IPS-15b (cell line): ENCODE results near the gene LRRN3.

Experiments
- H3K27me3 ChIP-seq: one replicate; pipeline ENCODE4 v1.6.1; 2013; ENCODE audit warnings: low read length; ENCODE audit not compliant: control insufficient read depth, insufficient read depth
- H3K36me3 ChIP-seq: one replicate; pipeline ENCODE4 v1.6.1; 2013; ENCODE audit warnings: low read length; ENCODE audit not compliant: control insufficient read depth, insufficient read depth
- H3K4me1 ChIP-seq: one replicate; pipeline ENCODE4 v1.6.1; 2013; ENCODE audit warnings: mild to moderate bottlenecking, low read length; ENCODE audit not compliant: control insufficient read depth, insufficient read depth
- H3K4me3 ChIP-seq: one replicate; pipeline ENCODE4 v1.5.1; 2013; ENCODE audit warnings: low read depth, low read length
- H3K9ac ChIP-seq: one replicate; pipeline ENCODE4 v1.6.1; 2013; ENCODE audit warnings: low read depth, mild to moderate bottlenecking, low read length
- H3K9me3 ChIP-seq: one replicate; pipeline ENCODE4 v1.6.1; 2013; ENCODE audit warnings: mild to moderate bottlenecking, low read length; ENCODE audit not compliant: control insufficient read depth, insufficient read depth

The LRRN3 gene

GRCh38 chr7:111174510-111174909, 83.6 kb downstream of the LRRN3 start:
- Histone ChIP-seq H3K27me3 (no peaks in the 10 kb centered on the region), H3K4me1 (no peaks in the 10 kb centered on the region), H3K9me3 (no peaks in the 10 kb centered on the region), H3K9ac (no peak overlapping the region), H3K36me3 (no peaks in the 10 kb centered on the region), H3K4me3 (no peak overlapping the region)
